H9 (cell line): ENCODE measurements around the gene STX7. TPM values are rescaled to one million over a fixed set of nuclear protein-coding genes. Genes with fewer than 3 reads are reported as not detected.

Source experiments
- DNase-seq: peaks from one replicate; pipeline ENCODE4 v3.0.0-alpha.2; 2017
- H2AFZ ChIP-seq: one replicate; pipeline ENCODE4 v1.6.1; 2013; ENCODE audit warnings: mild to moderate bottlenecking, low read length, control low read depth, moderate library complexity
- H2AK5ac ChIP-seq: 2 replicates; pipeline ENCODE4 v1.6.1; 2013; ENCODE audit warnings: low read length, control low read depth, mixed read lengths; ENCODE audit not compliant: insufficient read length
- H2BK120ac ChIP-seq: one replicate; pipeline ENCODE4 v1.6.1; 2013; ENCODE audit warnings: low read depth, mild to moderate bottlenecking, low read length, control low read depth, inconsistent platforms; ENCODE audit not compliant: poor library complexity, severe bottlenecking
- H2BK12ac ChIP-seq: 2 replicates; pipeline ENCODE4 v1.6.1; 2013; ENCODE audit warnings: low read length, control low read depth, mixed read lengths, low read depth; ENCODE audit not compliant: insufficient read length
- H2BK15ac ChIP-seq: 2 replicates; pipeline ENCODE4 v1.6.1; 2013; ENCODE audit warnings: low read depth, low read length, control low read depth
- H2BK20ac ChIP-seq: one replicate; pipeline ENCODE4 v1.6.1; 2013; ENCODE audit warnings: low read depth, mild to moderate bottlenecking, low read length, control low read depth, inconsistent platforms; ENCODE audit not compliant: poor library complexity, severe bottlenecking
- H2BK5ac ChIP-seq: 2 replicates; pipeline ENCODE4 v1.6.1; 2013; ENCODE audit warnings: low read length, control low read depth, mixed read lengths; ENCODE audit not compliant: insufficient read length
- H3K14ac ChIP-seq: 2 replicates; pipeline ENCODE4 v1.6.1; 2013; ENCODE audit warnings: low read length, control low read depth; ENCODE audit not compliant: insufficient read depth
- H3K18ac ChIP-seq: 2 replicates; pipeline ENCODE4 v1.6.1; 2013; ENCODE audit warnings: low read depth, mild to moderate bottlenecking, mixed read lengths, low read length, control low read depth; ENCODE audit not compliant: insufficient read length
- H3K23ac ChIP-seq: 2 replicates; pipeline ENCODE4 v1.6.1; 2013; ENCODE audit warnings: low read length, control low read depth, mixed read lengths, low read depth; ENCODE audit not compliant: insufficient read length
- H3K23me2 ChIP-seq: 2 replicates; pipeline ENCODE4 v1.6.1; 2013; ENCODE audit warnings: low read depth, mild to moderate bottlenecking, mixed read lengths, low read length, control low read depth; ENCODE audit not compliant: insufficient read length, poor library complexity, severe bottlenecking
- H3K27ac ChIP-seq: 2 replicates; pipeline ENCODE4 v1.5.1; 2013; ENCODE audit warnings: low read length, control low read depth, mixed read lengths, low read depth; ENCODE audit not compliant: insufficient read length
- H3K27me3 ChIP-seq: 2 replicates; pipeline ENCODE4 v1.6.1; 2013; ENCODE audit warnings: low read length, control low read depth, inconsistent platforms; ENCODE audit not compliant: insufficient read depth
- H3K4ac ChIP-seq: 2 replicates; pipeline ENCODE4 v1.6.1; 2013; ENCODE audit warnings: low read depth, mild to moderate bottlenecking, control low read depth, inconsistent platforms, low read length, moderate library complexity
- H3K4me1 ChIP-seq: 2 replicates; pipeline ENCODE4 v1.6.1; 2013; ENCODE audit warnings: low read length, control low read depth, inconsistent platforms; ENCODE audit not compliant: insufficient read depth
- H3K4me2 ChIP-seq: 2 replicates; pipeline ENCODE4 v1.6.1; 2013; ENCODE audit warnings: low read length, control low read depth, mixed read lengths; ENCODE audit not compliant: insufficient read length, insufficient read depth
- H3K56ac ChIP-seq: 2 replicates; pipeline ENCODE4 v1.6.1; 2013; ENCODE audit warnings: low read depth, mild to moderate bottlenecking, mixed read lengths, low read length, control low read depth; ENCODE audit not compliant: insufficient read length
- H3K79me1 ChIP-seq: 2 replicates; pipeline ENCODE4 v1.6.1; 2013; ENCODE audit warnings: low read depth, mild to moderate bottlenecking, moderate library complexity, low read length, control low read depth, inconsistent platforms; ENCODE audit not compliant: insufficient read depth, poor library complexity, severe bottlenecking
- H3K79me2 ChIP-seq: 2 replicates; pipeline ENCODE4 v1.6.1; 2013; ENCODE audit warnings: low read length, control low read depth, inconsistent platforms; ENCODE audit not compliant: insufficient read depth
- H3K9ac ChIP-seq: 2 replicates; pipeline ENCODE4 v1.6.1; 2013; ENCODE audit warnings: low read length, control low read depth, mixed read lengths; ENCODE audit not compliant: insufficient read length; ENCODE audit errors: extremely low read depth
- H3K9me3 ChIP-seq: one replicate; pipeline ENCODE4 v1.6.1; 2013; ENCODE audit warnings: low read depth, low read length, inconsistent platforms; ENCODE audit not compliant: control insufficient read depth
- H3T11ph ChIP-seq: one replicate; pipeline ENCODE4 v1.6.1; 2013; ENCODE audit warnings: mild to moderate bottlenecking, low read length, control low read depth, inconsistent platforms
- H4K20me1 ChIP-seq: one replicate; pipeline ENCODE4 v1.6.1; 2013; ENCODE audit not compliant: control insufficient read depth, insufficient read length, insufficient read depth
- H4K5ac ChIP-seq: 2 replicates; pipeline ENCODE4 v1.6.1; 2013; ENCODE audit warnings: low read depth, mild to moderate bottlenecking, mixed read lengths, low read length, control low read depth; ENCODE audit not compliant: insufficient read length
- H4K8ac ChIP-seq: replicated peaks from 2 replicates; pipeline ENCODE4 v1.6.1; 2013; ENCODE audit warnings: low read length, control low read depth, mixed read lengths, low read depth; ENCODE audit not compliant: insufficient read length
- H4K91ac ChIP-seq: 2 replicates; pipeline ENCODE4 v1.6.1; 2013; ENCODE audit warnings: low read depth, mild to moderate bottlenecking, moderate library complexity, mixed read lengths, low read length, control low read depth; ENCODE audit not compliant: insufficient read length
- H3K27ac Mint-ChIP-seq, 3 experiments: 2 replicates in 2 of 3; 3 replicates in 1 of 3; pipeline ENCODE4 v1.8.0; 2020 to 2021; ENCODE audit warnings: mixed read lengths in 3 of 3, mild to moderate bottlenecking in 1 of 3, moderate library complexity in 1 of 3
- H3K27me3 Mint-ChIP-seq: 2 replicates; pipeline ENCODE4 v1.8.0; 2021; ENCODE audit warnings: low read depth, mild to moderate bottlenecking, moderate library complexity, mixed read lengths
- H3K36me3 Mint-ChIP-seq, 3 experiments: 2 replicates in 2 of 3; 3 replicates in 1 of 3; pipeline ENCODE4 v1.8.0; 2020 to 2021; ENCODE audit warnings: low read depth in 3 of 3, mixed read lengths in 3 of 3; ENCODE audit not compliant: insufficient read depth in 1 of 3
- H3K4me1 Mint-ChIP-seq, 2 experiments: 2 replicates each; pipeline ENCODE4 v1.8.0; 2020; ENCODE audit warnings: mixed read lengths in 2 of 2
- H3K4me3 Mint-ChIP-seq, 2 experiments: 2 replicates in 1 of 2; 3 replicates in 1 of 2; pipeline ENCODE4 v1.8.0; 2020 to 2021; ENCODE audit warnings: mild to moderate bottlenecking in 2 of 2, mixed read lengths in 2 of 2, moderate library complexity in 1 of 2
- H3K9me3 Mint-ChIP-seq, 2 experiments: 2 replicates in 1 of 2; 3 replicates in 1 of 2; pipeline ENCODE4 v1.8.0; 2020; ENCODE audit warnings: mild to moderate bottlenecking in 2 of 2, mixed read lengths in 2 of 2, moderate library complexity in 1 of 2
- WGBS: extraction: QIAGEN DNeasy Blood & Tissue Kit; methylation state at CpG from one replicate; pipeline ENCODE4 v1.1.7; 2013; ENCODE audit warnings: missing lambda C conversion rate, low lambda C conversion rate, mixed read lengths; ENCODE audit not compliant: insufficient read length; ENCODE audit errors: extremely low coverage; 5-methylcytosine and 5-hydroxymethylcytosine counted together
- total RNA-seq: library from RNA; stranded (reverse); gene quantifications from 2 replicates; pipeline ENCODE4 v1.2.1, GENCODE V29; 2021
- TF ChIP-seq, protein P1 (sequence below): fragments of 200-600 bp; sonication (generic); conservative IDR thresholded peaks from 3 replicates; pipeline ENCODE4 v1.8.0; 2021; ENCODE audit warnings: antibody characterized with exemption, mild to moderate bottlenecking

Gene STX7
- total RNA-seq, 1 experiment from 2014 or later: 30.0 TPM

DNA sequence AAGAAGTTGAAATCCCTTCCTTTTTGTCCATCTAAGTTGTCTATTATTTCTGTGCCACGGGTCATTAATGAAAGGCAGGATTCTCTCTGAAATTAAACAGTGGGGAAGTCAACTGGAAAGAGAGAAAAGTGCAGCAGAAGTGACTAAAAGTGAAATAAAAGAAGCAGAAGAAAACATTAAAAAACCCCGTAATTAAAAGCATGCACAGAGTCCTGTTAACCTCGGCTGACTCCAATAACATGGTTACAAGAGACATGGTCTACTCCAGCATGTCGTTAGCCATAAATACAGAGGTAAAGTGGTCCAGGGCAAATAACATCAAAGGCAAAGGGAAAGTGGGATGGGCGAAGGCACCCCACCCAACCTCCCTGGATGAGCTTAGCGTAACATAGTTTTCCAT lies 98.6 kb downstream of the STX7 start:
- H2AK5ac ChIP-seq: no peak overlapping the region
- H2BK120ac ChIP-seq: no peak overlapping the region
- H3K79me1 ChIP-seq: no peaks in the 10 kb centered on the region

More for the DNA sequence above, 98.6 kb downstream of the STX7 start:
- no peaks in the 10 kb centered on the region for H4K20me1 ChIP-seq
- no peak for DNase-seq
- H2BK15ac ChIP-seq: no peak overlapping the region
- no peak overlapping the region for H3K9ac ChIP-seq
- no peak overlapping the region for H3K18ac ChIP-seq
- Mint-ChIP-seq H3K4me1 (no peaks in the 10 kb centered on the region), H3K9me3 (peaks cover 12 to 13% of the 10 kb centered on the region in 2 experiments; a peak in 4 of 5 replicates), H3K4me3 (no peak overlapping the region), H3K27ac (no peak overlapping the region), H3K36me3 (peaks cover 1 to 12% (median 5%) of the 10 kb centered on the region in 3 experiments; a peak in 2 of 7 replicates), H3K27me3 (no peaks in the 10 kb centered on the region; the same call in none of the 2 replicates)
- no peak overlapping the region for H4K5ac ChIP-seq
- WGBS: no CpG with 5 or more reads among the region's 6 CpGs
- H3K23ac ChIP-seq: no peak overlapping the region
- H3K4ac ChIP-seq: no peak overlapping the region
- H2BK20ac ChIP-seq: no peak overlapping the region
- H3K4me2 ChIP-seq: no peak overlapping the region
- H3K27ac ChIP-seq: no peak overlapping the region
- H2AFZ ChIP-seq: no peak overlapping the region
- no peaks in the 10 kb centered on the region for H3K4me1 ChIP-seq
- H3K27me3 ChIP-seq: no peaks in the 10 kb centered on the region
- H3T11ph ChIP-seq: no peak overlapping the region
- no peak overlapping the region for H2BK12ac ChIP-seq
- H4K91ac ChIP-seq: no peak overlapping the region
- peaks cover 4% of the 10 kb centered on the region for H3K9me3 ChIP-seq
- H3K79me2 ChIP-seq: no peaks in the 10 kb centered on the region
- no peak overlapping the region for H3K56ac ChIP-seq
- TF ChIP-seq, protein P1, sequence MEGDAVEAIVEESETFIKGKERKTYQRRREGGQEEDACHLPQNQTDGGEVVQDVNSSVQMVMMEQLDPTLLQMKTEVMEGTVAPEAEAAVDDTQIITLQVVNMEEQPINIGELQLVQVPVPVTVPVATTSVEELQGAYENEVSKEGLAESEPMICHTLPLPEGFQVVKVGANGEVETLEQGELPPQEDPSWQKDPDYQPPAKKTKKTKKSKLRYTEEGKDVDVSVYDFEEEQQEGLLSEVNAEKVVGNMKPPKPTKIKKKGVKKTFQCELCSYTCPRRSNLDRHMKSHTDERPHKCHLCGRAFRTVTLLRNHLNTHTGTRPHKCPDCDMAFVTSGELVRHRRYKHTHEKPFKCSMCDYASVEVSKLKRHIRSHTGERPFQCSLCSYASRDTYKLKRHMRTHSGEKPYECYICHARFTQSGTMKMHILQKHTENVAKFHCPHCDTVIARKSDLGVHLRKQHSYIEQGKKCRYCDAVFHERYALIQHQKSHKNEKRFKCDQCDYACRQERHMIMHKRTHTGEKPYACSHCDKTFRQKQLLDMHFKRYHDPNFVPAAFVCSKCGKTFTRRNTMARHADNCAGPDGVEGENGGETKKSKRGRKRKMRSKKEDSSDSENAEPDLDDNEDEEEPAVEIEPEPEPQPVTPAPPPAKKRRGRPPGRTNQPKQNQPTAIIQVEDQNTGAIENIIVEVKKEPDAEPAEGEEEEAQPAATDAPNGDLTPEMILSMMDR: no peak
- H3K23me2 ChIP-seq: no peaks in the 10 kb centered on the region
- no peak overlapping the region for H3K14ac ChIP-seq
- H4K8ac ChIP-seq: no peak overlapping the region
- H2BK5ac ChIP-seq: no peak overlapping the region
